AG04450 (cell line): ENCODE measurements around the gene PDE11A. TPM values are rescaled to one million over a fixed set of nuclear protein-coding genes. Genes with fewer than 3 reads are reported as not detected.

ENCODE experiments used
- CTCF ChIA-PET: fragments of 300-600, 350-600 bp; formaldehyde crosslinking; extraction: SDS; loops from one replicate; lab custom pipeline; 2022; ENCODE audit warnings: antibody characterized with exemption, inconsistent platforms; lab: Charles Lee
- POLR2A ChIA-PET: fragments of 350-600 bp; formaldehyde crosslinking; extraction: SDS; loops from one replicate; lab custom pipeline; 2021; ENCODE audit warnings: antibody characterized with exemption, inconsistent platforms; lab: Yijun Ruan, JAX
- DNase-seq: peaks from one replicate; pipeline ENCODE4 v3.0.0-alpha.2; 2011; ENCODE audit warnings: low read depth, low spot score
- H3K27ac ChIP-seq: one replicate; pipeline ENCODE4 v1.5.1; 2012; ENCODE audit warnings: low read depth, low read length, control low read depth
- H3K27me3 ChIP-seq: one replicate; pipeline ENCODE4 v1.6.0; 2012; ENCODE audit warnings: low read length; ENCODE audit not compliant: control insufficient read depth, insufficient read depth
- H3K4me3 ChIP-seq: 2 replicates; pipeline ENCODE4 v1.5.1; 2011; ENCODE audit warnings: mild to moderate bottlenecking, low read depth, low read length, control low read depth
- H3K9me3 ChIP-seq: 2 replicates; pipeline ENCODE4 v1.5.1; 2012; ENCODE audit warnings: low read length; ENCODE audit not compliant: control insufficient read depth, insufficient read depth
- polyA plus RNA-seq: library from polyadenylated mRNA; depleted of rRNA; stranded (reverse); fragments of >200 nt; gene quantifications from 2 replicates; pipeline ENCODE4 v1.2.3, GENCODE V29; 2011
- TF ChIP-seq, protein P1 (sequence below): IDR thresholded peaks from 2 replicates; pipeline ENCODE4 v1.5.1; 2011; ENCODE audit warnings: low read depth, low read length, control low read depth, inconsistent platforms

The PDE11A gene
- polyA plus RNA-seq, 1 experiment = 0.24 TPM

- no peak overlapping the region for H3K4me3 ChIP-seq
- DNase-seq = no peak
- no peak overlapping the region for H3K27ac ChIP-seq
- ChIA-PET POLR2A (interaction anchor here (0.7 kb wide), 1 partner anchor 1666 kb away, joined by 4 read pairs; no protein-coding TSS in a partner anchor), CTCF (interaction anchor here (0.6 to 2.1 kb wide), 2 partner anchors 56 to 65 kb away, joined by 4 to 7 read pairs; no protein-coding TSS in a partner anchor)
- no peaks in the 10 kb centered on the region for H3K9me3 ChIP-seq
- TF ChIP-seq, protein P1, sequence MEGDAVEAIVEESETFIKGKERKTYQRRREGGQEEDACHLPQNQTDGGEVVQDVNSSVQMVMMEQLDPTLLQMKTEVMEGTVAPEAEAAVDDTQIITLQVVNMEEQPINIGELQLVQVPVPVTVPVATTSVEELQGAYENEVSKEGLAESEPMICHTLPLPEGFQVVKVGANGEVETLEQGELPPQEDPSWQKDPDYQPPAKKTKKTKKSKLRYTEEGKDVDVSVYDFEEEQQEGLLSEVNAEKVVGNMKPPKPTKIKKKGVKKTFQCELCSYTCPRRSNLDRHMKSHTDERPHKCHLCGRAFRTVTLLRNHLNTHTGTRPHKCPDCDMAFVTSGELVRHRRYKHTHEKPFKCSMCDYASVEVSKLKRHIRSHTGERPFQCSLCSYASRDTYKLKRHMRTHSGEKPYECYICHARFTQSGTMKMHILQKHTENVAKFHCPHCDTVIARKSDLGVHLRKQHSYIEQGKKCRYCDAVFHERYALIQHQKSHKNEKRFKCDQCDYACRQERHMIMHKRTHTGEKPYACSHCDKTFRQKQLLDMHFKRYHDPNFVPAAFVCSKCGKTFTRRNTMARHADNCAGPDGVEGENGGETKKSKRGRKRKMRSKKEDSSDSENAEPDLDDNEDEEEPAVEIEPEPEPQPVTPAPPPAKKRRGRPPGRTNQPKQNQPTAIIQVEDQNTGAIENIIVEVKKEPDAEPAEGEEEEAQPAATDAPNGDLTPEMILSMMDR = no peak
- H3K27me3 ChIP-seq = no peaks in the 10 kb centered on the region
These were observed 411.8 kb downstream of the PDE11A start for GRCh38 chr2:177660742-177661141.

GRCh38 chr2:177658309-177658708 lies 414.3 kb downstream of the PDE11A start:
- DNase-seq = no peak
- CTCF ChIA-PET = no interaction called here
- H3K27me3 ChIP-seq = peaks cover 2% of the 10 kb centered on the region
- H3K9me3 ChIP-seq = no peaks in the 10 kb centered on the region
- no peak overlapping the region for H3K27ac ChIP-seq
- TF ChIP-seq, protein P1 = no peak
- no peak overlapping the region for H3K4me3 ChIP-seq
- POLR2A ChIA-PET = no interaction called here

DNA sequence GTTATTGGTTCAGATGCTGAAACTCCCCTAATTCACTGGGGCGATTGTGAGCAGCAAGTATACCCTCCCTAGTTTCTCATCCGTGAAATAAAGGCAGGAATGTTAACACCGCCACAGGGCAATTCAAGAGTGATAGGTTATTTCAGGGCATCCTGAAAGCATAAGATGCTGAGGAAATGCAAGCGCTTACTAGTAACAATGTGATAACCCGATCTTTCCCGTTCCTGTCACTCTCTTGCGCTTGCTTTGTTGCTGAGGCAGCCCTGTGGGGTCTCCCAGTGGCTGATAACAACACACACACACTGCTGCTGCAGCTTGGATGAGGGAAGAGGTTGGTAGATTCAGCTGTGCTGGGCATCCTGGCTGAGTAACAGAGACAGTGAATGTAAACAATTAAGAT lies 420.7 kb downstream of the PDE11A start:
- TF ChIP-seq, protein P1 = no peak
- Histone ChIP-seq H3K4me3 (no peak overlapping the region), H3K27me3 (peaks cover 6% of the 10 kb centered on the region), H3K27ac (no peak overlapping the region), H3K9me3 (no peaks in the 10 kb centered on the region)
- no peak for DNase-seq
- ChIA-PET CTCF (no interaction called here), POLR2A (no interaction called here)

- CTCF ChIA-PET = no interaction called here
These were observed 422.7 kb downstream of the PDE11A start for GRCh38 chr2:177649568-177650518.

More at GRCh38 chr2:177649568-177650518, 422.7 kb downstream of the PDE11A start:
- Histone ChIP-seq H3K27ac (no peak overlapping the region), H3K4me3 (no peak overlapping the region), H3K9me3 (no peaks in the 10 kb centered on the region), H3K27me3 (peaks cover 6% of the 10 kb centered on the region)
- POLR2A ChIA-PET = no interaction called here
- TF ChIP-seq, protein P1 = no peak
- DNase-seq = no peak
